Measurements from ENCODE around the gene STK33.

STK33 gene

DNA sequence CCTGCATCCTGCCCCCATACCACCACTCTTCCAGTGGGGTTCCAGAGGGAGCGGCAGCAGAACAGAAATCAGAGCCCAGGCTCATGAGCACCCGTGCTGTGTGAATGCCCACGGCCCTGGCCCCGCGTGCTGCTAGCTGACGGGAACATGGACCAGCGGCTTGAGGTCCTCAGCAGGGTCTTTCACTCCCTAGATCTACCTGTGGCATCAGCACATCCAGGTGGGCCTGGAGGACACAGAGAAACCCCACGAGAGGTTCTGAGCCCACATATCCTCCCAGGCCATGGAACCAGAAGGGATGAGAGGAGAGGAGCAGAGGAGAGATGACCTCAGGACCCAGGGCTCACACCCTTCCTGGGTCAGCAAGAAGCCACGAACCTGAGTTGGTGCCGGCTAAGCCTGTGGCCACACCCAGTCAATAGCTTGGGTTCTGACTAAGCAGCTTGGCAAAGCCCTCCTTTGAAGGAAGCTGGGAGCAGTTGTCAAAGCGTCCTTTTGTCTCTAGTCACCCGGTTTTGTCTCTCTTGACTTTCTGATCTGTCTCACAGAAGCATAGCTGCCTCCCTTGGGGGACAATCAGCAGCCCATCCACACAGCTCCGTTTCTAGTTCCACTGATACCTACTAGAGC lies 241.0 kb downstream of the STK33 start:
- H3K27ac Mint-ChIP-seq: no peak overlapping the region
- H3K4me3 Mint-ChIP-seq: no peak overlapping the region
- H3K9me3 Mint-ChIP-seq: no peaks in the 10 kb centered on the region
- no peaks in the 10 kb centered on the region for H3K36me3 Mint-ChIP-seq
- H3K4me1 Mint-ChIP-seq: no peaks in the 10 kb centered on the region
- peaks cover 3% of the 10 kb centered on the region for H3K27me3 Mint-ChIP-seq

DNA sequence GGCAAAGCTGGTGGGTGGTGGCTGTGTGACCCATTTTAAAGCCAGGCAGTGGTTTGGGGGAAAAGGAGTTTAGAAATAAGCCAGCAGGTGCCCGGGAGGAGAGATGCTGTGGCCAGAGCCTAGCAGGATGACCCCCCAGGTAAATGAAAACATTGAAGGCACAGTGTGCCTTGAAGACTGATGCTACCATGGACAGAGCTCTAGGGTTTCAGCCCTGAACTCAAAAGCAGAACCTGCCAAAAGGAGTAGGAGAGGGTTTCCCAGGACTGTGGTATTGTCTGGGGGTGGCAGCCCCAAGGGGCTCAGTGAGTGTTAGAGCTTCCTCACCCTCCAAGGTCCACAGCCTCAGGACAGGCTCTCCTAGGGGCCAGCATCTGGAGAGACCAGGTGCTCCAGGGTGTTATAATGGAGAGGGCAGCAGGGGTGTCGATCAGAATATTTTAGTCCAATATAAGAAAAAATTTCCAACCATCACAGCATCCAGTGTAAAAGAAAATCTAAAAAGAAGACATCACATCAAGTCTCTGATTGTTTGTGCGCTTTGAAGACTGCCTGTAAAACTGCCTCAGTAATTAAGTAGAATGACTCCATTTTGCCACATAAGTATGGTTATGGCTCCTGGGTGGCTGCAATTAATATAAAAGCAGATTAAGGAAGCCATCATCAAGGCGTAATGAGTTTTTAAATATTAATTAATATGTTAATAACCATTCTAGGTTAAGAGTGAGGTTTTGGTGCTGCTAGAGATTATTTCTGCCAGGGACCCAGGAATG lies 241.7 kb downstream of the STK33 start:
- Mint-ChIP-seq H3K27ac (no peak overlapping the region), H3K9me3 (no peaks in the 10 kb centered on the region), H3K4me1 (no peaks in the 10 kb centered on the region), H3K36me3 (no peaks in the 10 kb centered on the region), H3K4me3 (no peak overlapping the region), H3K27me3 (peaks cover 3% of the 10 kb centered on the region)

DNA sequence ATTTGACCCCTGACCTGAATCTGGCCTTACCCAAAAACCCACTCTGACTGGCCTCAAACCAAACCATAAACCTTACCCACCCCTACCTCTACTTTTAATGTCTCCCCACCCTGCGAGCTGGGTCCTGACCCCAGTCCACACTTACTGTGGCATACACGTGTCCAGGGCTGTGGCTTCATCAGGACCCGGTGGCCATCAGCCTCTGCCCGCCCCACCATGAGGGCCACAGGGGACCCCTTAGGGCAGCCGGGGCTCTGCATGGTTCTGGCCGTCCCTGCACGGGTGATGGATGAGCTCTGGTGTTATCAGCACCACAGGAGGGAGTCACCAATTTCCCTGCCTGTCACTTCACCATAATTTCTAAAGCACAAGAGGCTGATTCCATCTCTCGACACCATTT lies 242.8 kb downstream of the STK33 start:
- no peak overlapping the region for H3K27ac Mint-ChIP-seq
- no peak overlapping the region for H3K4me3 Mint-ChIP-seq
- no peaks in the 10 kb centered on the region for H3K9me3 Mint-ChIP-seq
- H3K36me3 Mint-ChIP-seq: no peaks in the 10 kb centered on the region
- no peaks in the 10 kb centered on the region for H3K4me1 Mint-ChIP-seq
- H3K27me3 Mint-ChIP-seq: peaks cover 3% of the 10 kb centered on the region

GRCh38 chr11:8347978-8348377 lies 246.1 kb downstream of the STK33 start:
- H3K4me3 Mint-ChIP-seq: no peak overlapping the region
- H3K27me3 Mint-ChIP-seq: no peaks in the 10 kb centered on the region
- no peaks in the 10 kb centered on the region for H3K36me3 Mint-ChIP-seq
- no peak overlapping the region for H3K27ac Mint-ChIP-seq
- no peaks in the 10 kb centered on the region for H3K9me3 Mint-ChIP-seq
- no peaks in the 10 kb centered on the region for H3K4me1 Mint-ChIP-seq

DNA sequence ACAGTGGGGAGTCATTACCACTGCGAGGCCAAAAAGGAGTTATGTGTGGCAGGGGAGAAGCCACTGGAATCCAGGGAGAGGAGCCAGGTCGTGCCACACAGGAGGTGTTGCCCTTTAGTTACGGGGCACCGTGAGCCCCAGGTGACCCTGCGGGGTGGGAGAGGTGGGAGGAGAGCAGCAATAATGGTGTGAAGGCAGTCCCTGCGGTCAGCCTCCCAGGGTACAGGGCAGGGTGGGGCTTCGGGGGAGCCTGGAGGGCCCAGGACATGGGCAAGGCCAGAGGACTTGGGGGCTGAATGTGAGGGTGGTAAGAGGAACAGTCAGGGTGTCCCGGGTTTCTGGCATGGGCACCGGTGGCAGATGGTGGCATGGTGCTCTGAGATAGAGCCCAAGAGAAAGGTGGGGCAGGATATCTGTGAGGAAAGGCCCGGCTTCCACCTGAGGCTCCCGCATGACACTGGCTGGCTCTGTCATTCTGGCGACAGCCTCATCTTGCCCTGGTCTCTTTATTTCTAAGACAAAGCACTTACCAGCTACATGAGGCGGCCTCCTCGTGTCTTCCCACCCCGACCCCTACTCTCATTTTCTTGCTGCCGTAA lies 247.8 kb downstream of the STK33 start:
- H3K4me1 Mint-ChIP-seq: no peaks in the 10 kb centered on the region

DNA sequence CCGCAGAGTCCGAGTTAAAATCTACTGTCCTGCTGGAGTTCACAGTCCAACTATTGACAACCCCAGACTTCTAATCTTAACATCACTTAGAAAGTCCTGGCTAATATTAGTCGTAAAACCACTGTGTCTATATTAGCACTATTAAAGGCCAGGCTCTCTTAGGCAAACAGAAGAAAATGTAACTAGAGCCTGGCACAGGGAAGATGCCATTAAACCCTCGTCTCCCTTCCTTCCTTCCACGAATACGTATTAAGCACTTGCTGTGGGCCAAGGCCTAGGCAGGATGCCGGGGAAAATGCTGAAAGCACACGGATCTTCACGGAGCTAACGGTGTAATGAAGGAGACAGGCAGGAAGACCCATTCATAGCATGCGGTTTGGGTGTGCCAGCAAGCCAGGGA lies 248.8 kb downstream of the STK33 start:
- Mint-ChIP-seq H3K36me3 (no peaks in the 10 kb centered on the region), H3K4me1 (no peaks in the 10 kb centered on the region), H3K27ac (no peak overlapping the region), H3K4me3 (no peak overlapping the region), H3K27me3 (no peaks in the 10 kb centered on the region), H3K9me3 (no peaks in the 10 kb centered on the region)

More for the DNA sequence above, 247.8 kb downstream of the STK33 start:
- no peaks in the 10 kb centered on the region for H3K27me3 Mint-ChIP-seq
- no peaks in the 10 kb centered on the region for H3K36me3 Mint-ChIP-seq
- no peak overlapping the region for H3K27ac Mint-ChIP-seq
- no peaks in the 10 kb centered on the region for H3K9me3 Mint-ChIP-seq
- no peak overlapping the region for H3K4me3 Mint-ChIP-seq

GRCh38 chr11:8344346-8344745 lies 249.7 kb downstream of the STK33 start:
- H3K27ac Mint-ChIP-seq: no peak overlapping the region
- no peaks in the 10 kb centered on the region for H3K27me3 Mint-ChIP-seq
- no peak overlapping the region for H3K4me3 Mint-ChIP-seq
- H3K4me1 Mint-ChIP-seq: no peaks in the 10 kb centered on the region
- H3K9me3 Mint-ChIP-seq: no peaks in the 10 kb centered on the region
- no peaks in the 10 kb centered on the region for H3K36me3 Mint-ChIP-seq

DNA sequence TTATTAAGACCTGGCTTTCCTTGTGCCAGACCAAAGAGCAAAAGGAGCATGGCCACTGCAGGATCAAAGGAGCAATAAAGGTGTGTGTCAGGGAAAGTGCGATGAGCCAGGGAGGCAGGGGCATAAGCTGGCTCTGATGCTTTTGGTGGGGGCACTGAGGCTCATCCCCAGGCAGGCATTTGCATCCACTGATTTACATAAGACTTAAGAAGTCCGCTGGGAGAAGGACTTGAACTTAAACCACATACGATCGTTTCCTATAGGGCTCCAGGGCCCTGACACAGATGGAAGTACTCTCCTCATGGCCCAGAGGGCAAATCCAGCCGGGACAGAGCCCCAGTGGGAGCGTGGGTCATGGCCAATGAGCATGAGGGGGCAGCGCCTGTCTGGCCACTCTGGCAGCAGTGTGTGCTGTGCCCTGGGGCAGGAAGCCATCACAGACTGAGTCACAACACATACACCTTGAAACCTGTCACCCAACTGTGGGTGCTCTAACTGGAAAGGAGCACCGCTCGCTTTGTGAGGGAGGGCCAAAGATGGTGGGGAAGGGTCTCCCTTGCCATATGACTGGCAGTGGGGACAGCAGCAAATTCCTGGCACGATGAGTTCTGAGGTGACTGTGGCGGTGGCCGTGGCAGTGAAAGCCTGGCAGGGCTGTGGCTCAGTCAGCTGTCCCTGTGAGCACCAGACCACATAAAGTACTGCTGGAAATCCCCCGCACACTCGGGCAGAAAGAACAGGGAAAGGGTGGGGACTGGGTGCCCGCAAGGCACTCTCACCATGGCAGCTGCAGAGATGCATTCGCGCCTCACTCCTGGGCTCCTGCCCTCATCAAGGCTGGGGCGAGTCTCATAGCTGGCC lies 251.0 kb downstream of the STK33 start:
- no peaks in the 10 kb centered on the region for H3K27me3 Mint-ChIP-seq
- no peaks in the 10 kb centered on the region for H3K36me3 Mint-ChIP-seq
- no peak overlapping the region for H3K27ac Mint-ChIP-seq
- no peak overlapping the region for H3K4me3 Mint-ChIP-seq
- no peaks in the 10 kb centered on the region for H3K4me1 Mint-ChIP-seq
- no peaks in the 10 kb centered on the region for H3K9me3 Mint-ChIP-seq

DNA sequence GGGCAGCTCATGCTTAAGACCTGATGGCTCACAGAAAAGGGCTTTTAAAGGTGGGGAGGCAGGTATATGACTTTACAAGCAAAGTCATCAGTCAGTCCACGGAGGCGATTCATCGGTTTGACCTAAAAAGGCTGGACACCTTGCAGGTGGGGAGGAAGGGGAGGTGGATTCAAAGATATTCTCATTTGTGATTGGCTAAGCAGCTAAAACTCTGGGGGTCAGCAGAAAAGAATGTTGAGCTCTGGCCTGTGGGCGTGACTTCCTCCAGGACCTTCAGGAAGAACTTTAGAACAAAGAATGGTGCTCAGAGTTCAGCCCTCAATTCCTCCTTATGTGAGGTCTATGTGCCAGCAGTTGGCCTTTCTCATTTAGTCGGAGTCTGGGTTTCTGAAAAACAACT lies 252.0 kb downstream of the STK33 start:
- H3K4me3 Mint-ChIP-seq: no peak overlapping the region
- no peaks in the 10 kb centered on the region for H3K36me3 Mint-ChIP-seq

More for the DNA sequence above, 252.0 kb downstream of the STK33 start:
- no peaks in the 10 kb centered on the region for H3K9me3 Mint-ChIP-seq
- H3K27me3 Mint-ChIP-seq: no peaks in the 10 kb centered on the region
- no peak overlapping the region for H3K27ac Mint-ChIP-seq
- H3K4me1 Mint-ChIP-seq: no peaks in the 10 kb centered on the region

Data from activated naive CD4-positive, alpha-beta T cell treated with anti-CD3 and anti-CD28 coated beads, Interleukin-2, amount 50 U/mL, for 24 hours (primary cell).